GM12878 (cell line): Measurements from ENCODE around the gene TMEM132D. TPM values are rescaled to one million over a fixed set of nuclear protein-coding genes. Genes with fewer than 3 reads are reported as not detected.

Experiments
- ATAC-seq: fragments of 200-7000 bp; cut with Tn5 transposase; 3 replicates; pipeline ENCODE4 v1.9.1; 2020; ENCODE audit warnings: mild to moderate bottlenecking, moderate library complexity
- BruUV-seq: library from RNA; stranded (reverse); fragments of 400-500 nt; replicated peaks from 2 replicates; lab custom pipeline; 2021; lab: Mats Ljungman, UMichigan
- CTCF ChIA-PET: fragments of 300-600 bp; sonication (Branson Sonifier 250); formaldehyde crosslinking; extraction: SDS; loops from one replicate; lab custom pipeline; 2021; ENCODE audit warnings: inconsistent platforms; lab: Yijun Ruan, JAX
- POLR2A ChIA-PET: fragments of 350-600 bp; formaldehyde crosslinking; extraction: SDS; loops from one replicate; lab custom pipeline; 2021; ENCODE audit warnings: inconsistent platforms; lab: Charles Lee
- RAD21 ChIA-PET: fragments of 300-600 bp; sonication (Branson Sonifier 250); formaldehyde crosslinking; loops from one replicate; lab custom pipeline; 2023; ENCODE audit warnings: antibody characterized with exemption; ENCODE audit not compliant: unreplicated experiment; lab: Charles Lee
- SMC1A ChIA-PET: fragments of 300-600 bp; sonication (Branson Sonifier 250); formaldehyde crosslinking; loops from one replicate; lab custom pipeline; 2023; ENCODE audit not compliant: unreplicated experiment, uncharacterized antibody; lab: Charles Lee
- DNase-seq: peaks from one replicate; pipeline ENCODE4 v3.0.0-alpha.2; 2011; ENCODE audit warnings: low read depth, low spot score
- FAIRE-seq: peaks from 3 replicates; lab custom pipeline; 2011; peaks lifted over from hg19 to GRCh38; lab: Jason Lieb, UNC
- H2AFZ ChIP-seq: 2 replicates; pipeline ENCODE4 v1.6.0; 2011; ENCODE audit warnings: low read depth, low read length, control low read depth; ENCODE audit not compliant: control insufficient read depth
- H3K27ac ChIP-seq: 2 replicates; pipeline ENCODE4 v1.5.1; 2011; ENCODE audit warnings: control low read depth; ENCODE audit not compliant: control insufficient read depth, insufficient read depth
- H3K27me3 ChIP-seq, 2 experiments: replicated peaks in 1 of 2; 2 replicates each; pipeline versions ENCODE4 v1.6.0 to v1.6.1; 2011; ENCODE audit warnings: low read length in 1 of 2; ENCODE audit not compliant: control insufficient read depth in 2 of 2, insufficient read depth in 2 of 2
- H3K36me3 ChIP-seq, 2 experiments: 2 replicates each; pipeline ENCODE4 v1.5.1; 2011; ENCODE audit warnings: low read length in 1 of 2; ENCODE audit not compliant: control insufficient read depth in 2 of 2, insufficient read depth in 2 of 2
- H3K4me1 ChIP-seq: 2 replicates; pipeline ENCODE4 v1.6.1; 2011; ENCODE audit warnings: mild to moderate bottlenecking, low read length, moderate library complexity, mixed read lengths; ENCODE audit not compliant: control insufficient read depth, insufficient read depth
- H3K4me2 ChIP-seq: 2 replicates; pipeline ENCODE4 v1.6.0; 2011; ENCODE audit warnings: control low read depth; ENCODE audit not compliant: control insufficient read depth, insufficient read depth
- H3K4me3 ChIP-seq: fragments of 200-600 bp; sonication (generic); 2 replicates; pipeline ENCODE4 v1.5.1; 2016
- H3K79me2 ChIP-seq: 2 replicates; pipeline ENCODE4 v1.6.0; 2011; ENCODE audit warnings: low read length; ENCODE audit not compliant: control insufficient read depth, insufficient read depth
- H3K9ac ChIP-seq: 2 replicates; pipeline ENCODE4 v1.8.0; 2011; ENCODE audit warnings: low read length, control low read depth, mixed read lengths; ENCODE audit not compliant: control insufficient read depth, insufficient read depth
- H3K9me3 ChIP-seq: replicated peaks from 3 replicates; pipeline ENCODE4 v1.5.1; 2011; ENCODE audit warnings: mild to moderate bottlenecking, low read length; ENCODE audit not compliant: control insufficient read depth, insufficient read depth
- H4K20me1 ChIP-seq: 2 replicates; pipeline ENCODE4 v1.6.0; 2011; ENCODE audit not compliant: control insufficient read depth, insufficient read depth
- CEBPB ChIP-seq, 2 experiments: fragments of 150-350 bp in 1 of 2; IDR thresholded peaks; 2 replicates each; pipeline ENCODE4 v1.6.1; 2012 to 2014; ENCODE audit warnings: low read depth in 2 of 2, low read length in 2 of 2, borderline replicate concordance in 1 of 2, inconsistent platforms in 1 of 2
- IRF4 ChIP-seq: IDR thresholded peaks from 2 replicates; pipeline ENCODE4 v1.6.1; 2011; ENCODE audit warnings: low read depth, low read length
- KDM1A ChIP-seq: fragments of 200-600 bp; sonication (generic); IDR thresholded peaks from 2 replicates; pipeline ENCODE4 v1.6.1; 2016; ENCODE audit warnings: borderline replicate concordance
- NBN ChIP-seq: fragments of 450-650 bp; IDR thresholded peaks from 2 replicates; pipeline ENCODE4 v1.6.1; 2016
- NRF1 ChIP-seq: conservative IDR thresholded peaks from 2 replicates; pipeline ENCODE4 v1.6.1; 2011; ENCODE audit warnings: mild to moderate bottlenecking, low read depth, low read length, improper control_type of control experiment
- PML ChIP-seq: IDR thresholded peaks from 2 replicates; pipeline ENCODE4 v1.6.1; 2012; ENCODE audit warnings: low read length, inconsistent platforms
- POU2F2 ChIP-seq: IDR thresholded peaks from 3 replicates; pipeline ENCODE4 v1.6.1; 2011; ENCODE audit warnings: low read depth, mild to moderate bottlenecking, low read length, borderline replicate concordance
- RAD21 ChIP-seq: IDR thresholded peaks from 2 replicates; pipeline ENCODE4 v1.6.1; 2011; ENCODE audit warnings: mild to moderate bottlenecking, low read depth, low read length, moderate library complexity; ENCODE audit not compliant: insufficient read depth
- RB1 ChIP-seq: fragments of 450-650 bp; formaldehyde crosslinking; IDR thresholded peaks from 2 replicates; pipeline ENCODE4 v1.6.1; 2017; ENCODE audit warnings: mild to moderate bottlenecking, borderline replicate concordance
- RUNX3 ChIP-seq: IDR thresholded peaks from 2 replicates; pipeline ENCODE4 v1.6.1; 2012; ENCODE audit warnings: low read length, inconsistent platforms
- SIN3A ChIP-seq: IDR thresholded peaks from 2 replicates; pipeline ENCODE4 v1.6.1; 2012; ENCODE audit warnings: low read depth, low read length, improper control_type of control experiment
- ZSCAN29 ChIP-seq: fragments of 450-650 bp; IDR thresholded peaks from 2 replicates; pipeline ENCODE4 v1.6.1; 2017; ENCODE audit warnings: mild to moderate bottlenecking, moderate library complexity
- WGBS: methylation state at CpG from one replicate; pipeline ENCODE4 v1.1.6; 2016; ENCODE audit warnings: low lambda C conversion rate; ENCODE audit not compliant: insufficient replicate concordance, insufficient coverage; ENCODE audit errors: missing lambda C conversion rate; 5-methylcytosine and 5-hydroxymethylcytosine counted together
- in situ Hi-C: fragments of 300-500 bp; cut with MboI; formaldehyde crosslinking; loops from 9 replicates; pipeline ENCODE4 v1.14.3; 2018; ENCODE audit warnings: mixed read lengths
- intact Hi-C: fragments of 100-400 bp; cut with micrococcal nuclease; formaldehyde crosslinking; loops from one replicate; pipeline ENCODE4 v1.14.2; 2022; ENCODE audit not compliant: unreplicated experiment
- polyA plus RNA-seq, 11 experiments: library from polyadenylated mRNA; depleted of rRNA in 4 of 11; unstranded in 6 of 11; stranded (reverse) in 5 of 11; fragments of >200 nt; fragmentation: Nextera tagmentation in 4 of 11; fragmentation: Illumina TruSeq in 1 of 11; extraction: Ambion mirVana in 4 of 11; extraction: Trizol in 1 of 11; gene quantifications; 1 replicate in 1 of 11; 2 replicates in 10 of 11; pipeline versions ENCODE4 v1.2.1 to v1.2.3, GENCODE V29; 2011 to 2016; ENCODE audit warnings: inconsistent platforms in 2 of 11, missing spikeins in 2 of 11, low read depth in 1 of 11
- total RNA-seq, 4 experiments: library from RNA; depleted of rRNA in 3 of 4; stranded (reverse); fragments of >200 nt in 3 of 4; fragmentation: Illumina TruSeq in 1 of 4; extraction: Trizol in 1 of 4; gene quantifications; 2 replicates each; pipeline versions ENCODE4 v1.2.1 to v1.2.3, GENCODE V29; 2013 to 2021
- TF ChIP-seq, protein P1 (sequence below): IDR thresholded peaks from 2 replicates; pipeline ENCODE4 v1.6.1; 2012; ENCODE audit warnings: low read length, inconsistent platforms
- TF ChIP-seq, protein P2 (sequence below): fragments of 150-350 bp; IDR thresholded peaks from 2 replicates; pipeline ENCODE4 v1.6.1; 2014; ENCODE audit warnings: mild to moderate bottlenecking, low read depth, low read length

Gene TMEM132D
- total and polyA plus RNA-seq, 10 of the 15 experiments (the other 5 are each of a cell fraction or from before 2014, with no cell fraction given): under 0.01 to 0.12 (median 0.02) TPM; not detected in 3

DNA sequence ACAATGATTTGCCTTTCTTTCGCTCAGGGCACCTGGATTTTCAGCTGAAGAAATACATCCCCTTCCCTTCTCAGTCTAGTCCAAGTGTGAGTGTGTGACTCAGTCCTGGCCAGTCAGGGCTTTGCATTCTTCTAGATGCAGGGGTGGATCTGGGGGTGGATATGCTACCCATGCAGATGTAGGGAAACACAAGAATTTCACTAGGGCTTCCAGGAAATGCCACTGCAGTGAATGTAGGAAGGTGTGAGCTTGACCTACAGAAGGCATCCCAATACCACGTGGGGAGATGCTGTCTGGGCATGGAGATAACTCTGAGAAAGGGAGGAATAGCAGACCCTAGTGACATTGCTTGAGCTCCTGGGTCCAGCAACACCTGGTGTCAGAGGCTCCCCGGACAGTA is 646.3 kb downstream of the TMEM132D start:
- POLR2A ChIA-PET: no interaction called here
- in situ Hi-C loops: no loop called here

GRCh38 chr12:129246630-129247029 is 657.2 kb downstream of the TMEM132D start:
- intact Hi-C loops: no loop called here
- no peaks in the 10 kb centered on the region for H3K4me1 ChIP-seq
- no peak for TF ChIP-seq CEBPB (IDR thresholded peaks at IDR 0.05; ENCODE audit: borderline replicate concordance in 1 of 2, low read depth in 2 of 2, low read length in 2 of 2)
- no peak for TF ChIP-seq NRF1
- TF ChIP-seq, protein P1, sequence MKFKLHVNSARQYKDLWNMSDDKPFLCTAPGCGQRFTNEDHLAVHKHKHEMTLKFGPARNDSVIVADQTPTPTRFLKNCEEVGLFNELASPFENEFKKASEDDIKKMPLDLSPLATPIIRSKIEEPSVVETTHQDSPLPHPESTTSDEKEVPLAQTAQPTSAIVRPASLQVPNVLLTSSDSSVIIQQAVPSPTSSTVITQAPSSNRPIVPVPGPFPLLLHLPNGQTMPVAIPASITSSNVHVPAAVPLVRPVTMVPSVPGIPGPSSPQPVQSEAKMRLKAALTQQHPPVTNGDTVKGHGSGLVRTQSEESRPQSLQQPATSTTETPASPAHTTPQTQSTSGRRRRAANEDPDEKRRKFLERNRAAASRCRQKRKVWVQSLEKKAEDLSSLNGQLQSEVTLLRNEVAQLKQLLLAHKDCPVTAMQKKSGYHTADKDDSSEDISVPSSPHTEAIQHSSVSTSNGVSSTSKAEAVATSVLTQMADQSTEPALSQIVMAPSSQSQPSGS: no peak
- no peak for TF ChIP-seq RB1
- TF ChIP-seq POU2F2: no peak
- no peak for TF ChIP-seq ZSCAN29
- TF ChIP-seq KDM1A: no peak
- no peak for TF ChIP-seq PML
- TF ChIP-seq, all 136 proteins: peak for 0
- H4K20me1 ChIP-seq: no peaks in the 10 kb centered on the region
- SMC1A ChIA-PET: no interaction called here
- CTCF ChIA-PET: interaction anchor here (0.7 kb wide), 1 partner anchor 645 kb away, joined by 3 read pairs; no protein-coding TSS in a partner anchor
- H2AFZ ChIP-seq: no peak overlapping the region
- H3K9me3 ChIP-seq: no peaks in the 10 kb centered on the region
- H3K36me3 ChIP-seq: no peaks in the 10 kb centered on the region
- WGBS: 15% methylated on average over 2 of the region's 2 CpGs
- no peak overlapping the region for H3K4me2 ChIP-seq
- no peak for ATAC-seq
- no peak overlapping the region for H3K27ac ChIP-seq
- H3K9ac ChIP-seq: no peak overlapping the region
- no peak for FAIRE-seq
- DNase-seq: no peak
- no peaks in the 10 kb centered on the region for H3K27me3 ChIP-seq
- RAD21 ChIA-PET: no interaction called here
- in situ Hi-C loops: no loop called here
- POLR2A ChIA-PET: no interaction called here
- no peak overlapping the region for H3K4me3 ChIP-seq
- no peaks in the 10 kb centered on the region for H3K79me2 ChIP-seq
- BruUV-seq: no TSS peak

More for the DNA sequence above, 646.3 kb downstream of the TMEM132D start:
- H2AFZ ChIP-seq: no peak overlapping the region
- ATAC-seq (no peak), FAIRE-seq (no peak), DNase-seq (no peak)
- no TSS peak for BruUV-seq
- H3K4me2 ChIP-seq: no peak overlapping the region
- no peaks in the 10 kb centered on the region for H4K20me1 ChIP-seq
- H3K79me2 ChIP-seq: no peaks in the 10 kb centered on the region
- CTCF ChIA-PET: no interaction called here
- intact Hi-C loops: no loop called here
- RAD21 ChIA-PET: no interaction called here
- H3K27ac ChIP-seq: no peak overlapping the region
- SMC1A ChIA-PET: no interaction called here
- H3K27me3 ChIP-seq: no peaks in the 10 kb centered on the region
- no peaks in the 10 kb centered on the region for H3K9me3 ChIP-seq
- 8% methylated on average over 3 of the region's 3 CpGs for WGBS
- TF ChIP-seq, protein P2, sequence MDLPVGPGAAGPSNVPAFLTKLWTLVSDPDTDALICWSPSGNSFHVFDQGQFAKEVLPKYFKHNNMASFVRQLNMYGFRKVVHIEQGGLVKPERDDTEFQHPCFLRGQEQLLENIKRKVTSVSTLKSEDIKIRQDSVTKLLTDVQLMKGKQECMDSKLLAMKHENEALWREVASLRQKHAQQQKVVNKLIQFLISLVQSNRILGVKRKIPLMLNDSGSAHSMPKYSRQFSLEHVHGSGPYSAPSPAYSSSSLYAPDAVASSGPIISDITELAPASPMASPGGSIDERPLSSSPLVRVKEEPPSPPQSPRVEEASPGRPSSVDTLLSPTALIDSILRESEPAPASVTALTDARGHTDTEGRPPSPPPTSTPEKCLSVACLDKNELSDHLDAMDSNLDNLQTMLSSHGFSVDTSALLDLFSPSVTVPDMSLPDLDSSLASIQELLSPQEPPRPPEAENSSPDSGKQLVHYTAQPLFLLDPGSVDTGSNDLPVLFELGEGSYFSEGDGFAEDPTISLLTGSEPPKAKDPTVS: no peak
- no peak for TF ChIP-seq IRF4
- TF ChIP-seq RAD21: no peak
- TF ChIP-seq RUNX3: no peak
- no peak for TF ChIP-seq SIN3A
- no peak for TF ChIP-seq NBN
- TF ChIP-seq, all 136 proteins: peak for 0
- H3K36me3 ChIP-seq: no peaks in the 10 kb centered on the region
- H3K4me1 ChIP-seq: no peaks in the 10 kb centered on the region
- H3K4me3 ChIP-seq: no peak overlapping the region
- H3K9ac ChIP-seq: no peak overlapping the region
